GM12873 (cell line): ENCODE data around the gene RPS15.

Experiments used
- TF ChIP-seq, protein P1 (sequence below): IDR thresholded peaks from 2 replicates; pipeline ENCODE4 v1.5.1; 2012; ENCODE audit warnings: low read depth, mild to moderate bottlenecking, moderate library complexity, low read length, control low read depth; ENCODE audit not compliant: insufficient read depth; ENCODE audit errors: missing control alignments

RPS15 gene

DNA sequence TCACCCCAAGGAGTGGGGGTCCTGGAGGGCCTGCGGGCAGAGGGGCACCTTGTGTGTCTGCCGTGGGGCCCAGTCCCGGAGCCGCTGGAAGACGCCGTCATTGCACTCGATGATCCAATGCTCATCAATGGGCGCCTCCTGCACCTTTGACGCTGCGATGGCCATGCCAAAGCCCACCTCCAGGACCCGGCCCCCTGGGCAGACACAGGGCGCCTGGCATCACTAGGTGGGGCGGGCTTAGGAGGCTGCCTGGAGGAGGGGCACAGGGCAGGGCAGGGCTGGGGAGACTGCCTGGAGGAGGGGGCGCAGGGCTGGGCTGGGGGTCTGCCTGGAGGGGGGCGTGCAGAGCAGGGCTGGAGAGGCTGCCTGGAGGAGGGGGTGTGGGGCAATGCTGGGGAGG lies 38.5 kb upstream of the RPS15 start:
- TF ChIP-seq, protein P1, sequence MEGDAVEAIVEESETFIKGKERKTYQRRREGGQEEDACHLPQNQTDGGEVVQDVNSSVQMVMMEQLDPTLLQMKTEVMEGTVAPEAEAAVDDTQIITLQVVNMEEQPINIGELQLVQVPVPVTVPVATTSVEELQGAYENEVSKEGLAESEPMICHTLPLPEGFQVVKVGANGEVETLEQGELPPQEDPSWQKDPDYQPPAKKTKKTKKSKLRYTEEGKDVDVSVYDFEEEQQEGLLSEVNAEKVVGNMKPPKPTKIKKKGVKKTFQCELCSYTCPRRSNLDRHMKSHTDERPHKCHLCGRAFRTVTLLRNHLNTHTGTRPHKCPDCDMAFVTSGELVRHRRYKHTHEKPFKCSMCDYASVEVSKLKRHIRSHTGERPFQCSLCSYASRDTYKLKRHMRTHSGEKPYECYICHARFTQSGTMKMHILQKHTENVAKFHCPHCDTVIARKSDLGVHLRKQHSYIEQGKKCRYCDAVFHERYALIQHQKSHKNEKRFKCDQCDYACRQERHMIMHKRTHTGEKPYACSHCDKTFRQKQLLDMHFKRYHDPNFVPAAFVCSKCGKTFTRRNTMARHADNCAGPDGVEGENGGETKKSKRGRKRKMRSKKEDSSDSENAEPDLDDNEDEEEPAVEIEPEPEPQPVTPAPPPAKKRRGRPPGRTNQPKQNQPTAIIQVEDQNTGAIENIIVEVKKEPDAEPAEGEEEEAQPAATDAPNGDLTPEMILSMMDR, result no peak

DNA sequence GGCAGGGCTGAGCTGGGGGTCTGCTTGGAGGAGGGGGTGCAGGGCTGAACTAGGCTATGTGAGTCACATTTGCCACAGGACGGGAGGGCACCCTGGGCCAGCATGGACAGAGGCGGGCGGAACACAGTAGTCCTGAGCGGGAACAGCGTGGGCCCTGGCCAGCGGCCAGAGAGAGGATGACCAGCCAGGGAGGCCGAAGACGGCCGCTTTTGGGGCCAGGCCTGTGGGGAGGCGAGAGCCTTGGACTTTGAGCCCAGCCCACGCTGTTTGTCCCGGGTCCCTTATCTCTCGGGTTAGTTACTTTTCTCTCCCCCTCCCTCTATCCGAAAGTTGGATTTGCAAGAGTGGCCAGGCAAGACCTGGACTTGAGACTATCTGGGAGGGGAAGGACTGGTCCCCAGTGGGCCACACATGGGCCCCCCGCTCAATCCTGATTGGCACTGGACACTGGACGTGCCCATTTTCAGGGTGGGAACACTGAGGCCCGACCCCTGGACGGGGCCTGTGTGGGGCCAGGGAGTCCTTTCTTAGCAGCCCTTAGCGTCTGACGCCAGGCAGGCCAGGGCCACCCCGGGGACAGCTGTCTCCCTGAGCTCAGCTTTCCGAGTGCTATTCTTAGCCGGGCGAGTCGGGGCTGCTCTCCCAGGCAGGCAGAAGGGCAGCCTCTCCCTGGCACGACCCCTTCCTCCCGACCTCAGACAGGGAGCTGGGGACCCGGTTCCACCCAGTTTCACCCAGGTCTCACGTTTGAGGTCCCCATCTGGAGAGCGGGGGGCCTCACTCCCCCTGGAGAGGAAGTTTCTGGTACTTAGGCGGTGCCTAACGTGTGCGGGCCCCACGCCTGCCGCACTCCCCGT lies 37.7 kb upstream of the RPS15 start:
- TF ChIP-seq, protein P1, result no peak

DNA sequence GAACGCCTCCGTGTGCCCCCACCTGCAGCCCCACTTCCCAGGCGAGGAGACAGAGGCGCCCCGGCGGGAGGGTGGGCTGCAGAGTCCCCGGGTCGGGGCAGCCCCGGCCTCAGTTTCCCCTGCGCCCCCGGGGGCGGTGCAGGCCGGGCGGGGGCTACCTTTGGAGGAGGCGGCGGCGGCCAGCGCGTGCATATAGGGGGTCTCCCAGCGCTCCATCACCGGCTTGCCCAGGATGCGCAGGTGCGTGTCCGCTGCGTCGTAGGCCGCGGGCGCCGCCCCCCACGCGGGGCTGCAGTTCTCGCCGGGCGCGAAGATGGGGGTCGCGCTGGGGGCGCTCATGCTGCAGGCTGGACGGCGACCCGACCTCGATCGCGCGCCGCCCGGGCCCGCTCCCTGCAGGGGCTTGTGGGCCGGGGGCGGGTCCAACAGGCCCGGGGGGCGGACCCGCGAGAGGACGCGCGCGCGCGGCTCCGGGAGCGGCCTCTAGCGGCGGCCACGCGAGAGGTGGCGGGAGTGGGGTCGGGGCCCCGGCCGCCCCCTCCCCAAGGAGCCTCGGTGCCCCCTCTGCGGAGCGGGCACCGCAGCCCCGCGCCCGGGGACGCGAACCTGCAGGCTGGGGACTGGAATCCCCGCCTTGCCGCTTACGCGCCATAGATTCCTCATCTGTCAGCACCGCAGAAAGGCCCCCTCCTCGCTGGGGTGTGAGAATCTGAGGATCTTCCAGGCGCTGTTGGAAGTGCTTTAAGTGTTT lies 36.9 kb upstream of the RPS15 start, which contains the start of gene GAMT:
GAMT (minus strand) TSS at position 405 of the 751 bp plus-strand sequence; CDS start at position 339, 66 bp downstream.
- TF ChIP-seq, protein P1, result peak; percentile 41

DNA sequence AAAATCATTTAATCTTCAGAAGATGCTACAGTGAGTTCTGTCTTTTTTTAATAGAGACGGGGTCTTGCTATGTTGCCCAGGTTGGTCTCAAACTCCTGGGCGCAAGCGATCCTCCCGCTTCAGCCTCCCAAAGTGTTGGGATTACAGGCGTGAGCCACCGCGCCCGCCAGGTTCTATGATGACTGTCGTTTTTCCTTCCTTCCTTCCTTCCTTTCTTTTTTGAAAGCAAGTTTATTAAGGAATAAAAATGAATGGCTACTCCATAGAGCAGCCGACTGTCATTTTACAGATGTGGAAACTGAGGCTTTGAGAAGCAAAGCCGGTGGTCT lies 36.3 kb upstream of the RPS15 start:
- TF ChIP-seq, protein P1, result no peak

DNA sequence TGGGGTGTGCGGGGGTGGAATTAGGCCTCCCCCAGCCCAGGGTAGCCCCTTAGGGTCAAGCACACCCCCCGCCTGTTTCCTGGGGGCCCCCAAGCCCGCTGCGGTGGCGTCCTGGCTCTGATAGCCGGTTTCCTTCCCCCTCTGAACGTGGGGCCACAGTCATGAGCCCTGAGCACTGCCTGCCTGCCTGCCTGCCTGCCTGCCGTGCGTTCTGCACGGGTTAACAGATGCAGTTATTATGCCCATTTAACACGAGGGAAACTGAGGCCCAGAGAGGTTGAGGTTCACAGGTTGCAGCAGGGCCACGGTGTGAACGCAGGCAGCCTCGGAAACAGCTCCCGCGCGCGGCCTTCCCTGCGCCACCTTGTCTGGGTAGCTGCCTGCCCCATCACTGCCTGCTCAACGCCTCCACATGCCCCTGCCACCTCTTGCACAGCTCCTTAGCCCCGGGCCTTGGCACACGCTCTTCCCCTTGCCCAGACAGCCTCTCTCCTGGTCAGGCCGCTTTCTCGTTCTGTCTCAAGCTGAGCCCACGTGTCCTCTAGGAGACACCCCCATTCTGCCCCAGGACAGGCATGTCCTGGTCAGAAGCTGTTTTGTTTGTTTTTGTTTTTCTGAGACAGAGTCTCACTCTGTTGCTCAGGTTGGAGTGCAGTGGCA lies 35.7 kb upstream of the RPS15 start:
- TF ChIP-seq, protein P1, result no peak

DNA sequence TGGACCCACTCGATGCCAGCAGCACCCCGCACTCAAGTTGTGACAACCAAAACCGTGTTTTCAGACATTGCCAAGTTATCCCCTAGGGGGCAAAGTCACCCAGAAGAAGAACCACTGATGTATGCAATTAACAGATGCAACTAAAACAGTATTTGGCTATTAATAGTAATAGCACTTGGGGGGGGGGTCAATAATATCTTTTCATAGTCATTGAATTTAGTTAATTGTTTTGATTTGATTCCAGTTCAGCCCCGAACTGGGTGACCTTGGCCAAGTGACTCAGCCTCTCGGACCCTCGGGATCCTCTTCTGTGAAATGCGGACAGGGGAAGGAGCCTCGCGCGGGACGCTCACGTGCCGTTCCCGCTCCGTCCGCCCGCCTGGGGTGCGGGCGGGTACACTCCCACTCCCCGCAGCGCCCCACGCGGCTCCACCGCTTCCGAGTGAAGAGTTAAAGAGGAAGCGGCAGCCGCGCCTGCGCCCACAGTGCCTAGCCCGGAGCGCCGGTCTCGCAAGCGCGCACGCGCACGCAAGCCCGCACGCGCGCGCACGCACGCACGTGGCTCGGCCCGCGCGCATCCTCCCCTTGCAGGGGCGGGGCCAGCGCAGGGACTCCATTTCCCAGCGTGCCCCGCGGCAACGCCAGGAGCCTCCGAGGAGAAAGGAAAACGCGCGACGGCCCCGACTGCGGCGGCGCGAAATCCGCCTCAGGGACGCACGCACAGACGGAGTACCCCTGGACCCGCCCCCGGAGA lies 31.2 kb upstream of the RPS15 start:
- TF ChIP-seq, protein P1, result peak; percentile 61
